Tongue (tissue), 2 donors: Measurements from ENCODE around the gene IL18BP. TPM values are rescaled to one million over a fixed set of nuclear protein-coding genes. Genes with fewer than 3 reads are reported as not detected.

ENCODE experiments used
- DNase-seq: peaks from one replicate; pipeline ENCODE4 v3.0.0-alpha.2; 2015
- total RNA-seq: library from RNA; depleted of rRNA; stranded (reverse); fragments of >200 nt; gene quantifications from one replicate; pipeline ENCODE4 v1.2.3, GENCODE V29; 2014

Gene IL18BP
- total RNA-seq: 4.8 TPM

DNA sequence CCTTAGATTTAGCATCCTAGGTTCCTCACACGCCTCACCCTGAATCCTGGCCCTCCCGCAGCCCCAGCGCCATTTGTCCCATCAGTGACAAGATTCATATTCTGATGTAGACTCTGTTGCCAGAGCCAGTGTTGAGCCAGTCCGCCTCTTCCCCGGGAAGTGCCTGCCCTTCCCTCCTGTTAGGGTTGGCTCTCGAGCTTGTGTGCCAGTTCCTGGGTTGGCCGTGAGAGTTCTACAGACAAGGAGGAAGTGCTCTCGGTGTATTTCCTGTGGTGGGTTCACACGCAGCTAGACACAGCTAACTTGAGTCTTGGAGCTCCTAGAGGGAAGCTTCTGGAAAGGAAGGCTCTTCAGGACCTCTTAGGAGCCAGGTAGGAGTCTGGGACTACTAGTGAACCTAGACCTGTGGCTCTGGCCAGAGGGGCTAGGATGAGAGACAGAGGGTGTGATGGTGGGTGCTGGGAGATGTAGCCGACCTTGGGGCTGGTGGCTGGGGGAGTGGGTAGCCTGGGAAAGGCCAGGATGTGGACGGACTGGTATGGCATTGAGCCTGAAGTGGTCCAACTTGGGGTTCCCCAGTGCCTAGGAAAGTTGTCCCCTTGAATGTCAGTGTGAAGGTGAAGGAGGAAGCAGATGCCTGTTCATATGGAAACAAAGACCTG is at the start of gene IL18BP:
TSS of gene IL18BP (plus strand) at position 261 of the 662 bp plus-strand sequence. CDS start 1,076 bp downstream, outside the sequence.
- no peak for DNase-seq

DNA sequence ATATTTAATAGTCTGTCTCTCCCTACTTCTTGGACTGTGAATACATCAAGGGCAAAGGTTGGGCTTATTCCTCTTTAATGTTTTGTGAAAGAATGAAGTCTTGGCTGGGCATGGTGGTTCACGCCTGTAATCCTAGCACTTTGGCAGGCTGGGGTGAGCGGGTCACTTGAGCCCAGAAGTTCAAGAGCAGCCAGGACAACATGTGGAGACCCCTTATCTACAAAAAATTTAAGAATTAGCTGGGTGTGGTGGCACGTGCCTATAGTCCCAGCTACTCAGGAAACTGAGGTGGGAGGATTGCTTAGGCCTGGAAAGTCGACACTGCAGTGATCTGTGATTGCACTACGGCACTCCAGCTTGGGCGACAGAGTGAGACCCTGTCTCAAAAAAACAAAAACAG is 49.7 kb upstream of the IL18BP start:
- no peak for DNase-seq

DNA sequence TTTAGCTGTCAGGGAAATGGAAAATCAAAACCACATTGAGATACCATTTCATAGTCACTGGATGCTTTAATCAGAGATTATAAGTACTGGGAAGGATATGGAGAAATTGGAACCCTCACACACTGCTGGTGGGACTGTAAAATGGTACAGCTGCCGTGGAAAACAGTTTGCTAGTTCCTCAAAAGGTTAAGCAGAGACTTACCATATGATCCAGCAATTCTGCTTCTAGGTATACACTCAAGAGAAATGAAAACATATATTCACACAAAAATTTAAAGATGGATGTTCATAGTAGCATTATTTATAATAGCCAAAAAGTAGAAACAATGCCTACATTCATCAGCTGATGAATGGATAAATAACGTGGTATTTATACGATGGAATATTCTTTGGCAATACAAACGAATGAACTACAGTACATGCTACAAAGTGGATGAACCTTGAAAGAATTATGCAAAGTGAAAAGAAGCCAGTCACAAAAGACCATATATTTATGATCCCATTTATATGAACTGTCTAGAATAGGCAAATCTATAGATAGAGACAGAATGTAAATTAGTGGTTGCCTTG is 46.9 kb upstream of the IL18BP start:
- DNase-seq: no peak

DNA sequence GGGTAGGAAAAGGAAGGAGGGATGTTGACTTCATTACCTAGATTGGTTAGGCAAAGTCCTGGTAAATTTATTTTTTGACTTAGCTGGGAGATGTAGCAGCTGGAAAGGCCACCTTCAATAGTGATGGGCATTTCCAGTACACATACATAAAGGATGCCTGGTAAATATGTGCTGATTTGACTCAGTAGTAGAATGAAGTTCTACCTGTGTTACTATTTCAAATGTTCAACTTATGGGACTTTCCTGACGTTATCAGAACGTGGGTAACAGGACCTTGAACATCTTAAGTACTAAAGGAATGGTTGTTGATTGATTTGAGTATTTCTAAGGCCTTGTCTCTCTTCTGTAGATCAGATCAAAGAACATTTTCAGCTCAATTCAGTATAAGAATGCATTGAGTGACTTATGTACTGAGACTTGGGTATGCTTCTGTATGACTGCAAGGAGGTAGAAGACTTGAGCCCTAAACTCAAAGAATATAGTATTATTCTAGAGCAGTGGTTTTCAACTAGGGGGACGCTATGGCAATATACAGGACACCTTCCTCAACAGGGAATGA is 42.7 kb upstream of the IL18BP start:
- no peak for DNase-seq

DNA sequence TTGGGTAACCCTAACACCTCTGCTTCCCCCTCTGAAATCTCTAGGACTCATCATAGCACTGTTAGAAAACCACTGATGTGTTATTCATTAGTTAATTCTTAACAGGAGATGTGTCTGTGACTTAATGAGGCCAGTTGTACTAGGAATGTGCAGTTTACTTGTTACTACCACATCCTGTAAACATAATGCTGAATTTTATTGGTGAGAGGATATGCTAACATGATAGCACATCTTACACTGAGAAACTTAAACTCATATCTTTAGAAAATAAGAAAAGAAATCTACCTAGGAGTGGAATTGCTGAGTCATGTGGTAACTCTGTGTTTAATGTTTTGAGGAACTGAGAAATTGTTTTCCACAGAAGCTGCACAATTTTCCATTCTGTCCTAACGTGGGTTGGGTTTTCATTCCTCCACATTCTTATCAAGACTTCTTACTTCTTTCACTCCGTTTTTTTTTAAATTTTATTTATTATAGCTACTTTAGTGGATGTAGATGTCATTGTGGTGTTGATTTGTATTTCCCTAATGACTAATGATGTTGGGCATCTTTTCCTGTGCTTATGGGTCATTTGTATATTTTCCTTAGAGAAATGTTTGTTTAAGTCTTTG is 36.2 kb upstream of the IL18BP start:
- DNase-seq: no peak

DNA sequence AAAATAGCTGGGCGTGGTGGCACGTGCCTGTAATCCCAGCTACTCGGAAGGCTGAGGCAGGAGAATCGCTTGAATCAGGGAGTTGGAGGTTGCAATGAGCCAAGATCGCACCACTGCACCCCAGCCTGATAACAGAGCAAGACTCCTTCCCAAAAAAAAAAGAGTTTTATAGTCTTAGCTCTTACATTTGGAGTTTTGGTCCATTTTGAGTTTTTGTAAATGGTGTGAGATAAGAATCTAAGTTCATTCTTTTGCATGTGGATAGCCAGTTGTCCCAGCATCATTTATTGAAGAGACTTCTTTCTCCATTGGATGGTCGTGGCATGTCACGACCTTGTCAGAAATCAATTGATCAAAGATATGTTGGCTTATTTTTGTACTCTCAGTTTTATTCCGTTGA is 35.2 kb upstream of the IL18BP start:
- no peak for DNase-seq

DNA sequence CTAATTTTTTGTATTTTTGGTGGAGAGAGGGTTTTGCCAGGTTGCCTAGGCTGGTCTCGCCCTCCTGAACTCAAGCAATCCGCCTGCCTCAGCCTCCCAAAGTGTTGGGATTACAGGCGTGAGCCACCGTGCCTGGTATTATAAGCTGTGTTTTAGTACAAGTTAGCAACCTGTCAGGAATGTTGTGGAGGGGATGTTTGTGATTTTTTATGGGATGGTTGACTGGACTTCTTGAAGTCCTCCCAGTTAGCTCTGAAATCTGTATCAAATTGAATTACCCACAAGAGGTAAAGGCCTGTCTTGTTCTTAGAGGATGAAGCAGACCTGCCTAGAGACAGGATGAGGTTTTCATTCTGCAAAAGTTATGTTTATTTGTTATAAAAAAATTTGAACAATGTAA is 34.1 kb upstream of the IL18BP start:
- no peak for DNase-seq

DNA sequence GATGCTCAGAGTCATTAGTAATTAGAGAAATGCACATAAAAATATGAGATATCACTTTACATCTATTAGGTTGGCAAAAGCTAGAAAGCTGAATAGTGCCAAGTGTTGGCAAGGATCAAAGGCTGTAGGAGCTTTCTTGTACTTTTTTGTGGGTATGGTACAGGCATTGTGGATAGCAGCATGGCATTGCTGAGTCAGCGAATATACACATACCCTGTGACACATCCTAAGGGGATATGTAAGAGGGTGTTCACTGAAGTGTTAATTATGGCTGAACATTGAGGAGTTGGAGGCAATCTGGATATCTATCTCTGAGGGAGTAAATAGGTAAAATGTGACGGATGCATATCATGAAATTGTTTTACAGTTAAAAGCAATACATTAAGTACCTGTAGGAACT is 27.0 kb upstream of the IL18BP start:
- DNase-seq: no peak

DNA sequence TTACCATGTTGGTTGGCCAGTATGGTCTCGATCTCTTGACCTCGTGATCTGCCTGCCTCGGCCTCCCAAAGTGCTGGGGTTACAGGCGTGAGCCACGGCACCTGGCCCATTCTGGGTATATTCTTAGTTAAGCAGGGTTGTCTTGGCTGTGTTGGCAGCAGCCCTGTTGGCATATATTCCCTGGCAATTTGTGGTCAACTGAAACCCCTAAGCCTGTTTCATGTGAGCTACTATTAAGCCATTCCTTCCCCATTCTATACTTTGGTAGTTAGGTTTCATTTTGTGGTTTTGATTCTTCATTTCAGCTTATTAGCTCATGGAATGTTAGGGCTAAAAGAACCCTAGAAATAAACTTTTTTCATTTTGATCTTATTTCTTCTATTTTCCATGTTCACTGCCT is 22.2 kb upstream of the IL18BP start:
- DNase-seq: no peak

DNA sequence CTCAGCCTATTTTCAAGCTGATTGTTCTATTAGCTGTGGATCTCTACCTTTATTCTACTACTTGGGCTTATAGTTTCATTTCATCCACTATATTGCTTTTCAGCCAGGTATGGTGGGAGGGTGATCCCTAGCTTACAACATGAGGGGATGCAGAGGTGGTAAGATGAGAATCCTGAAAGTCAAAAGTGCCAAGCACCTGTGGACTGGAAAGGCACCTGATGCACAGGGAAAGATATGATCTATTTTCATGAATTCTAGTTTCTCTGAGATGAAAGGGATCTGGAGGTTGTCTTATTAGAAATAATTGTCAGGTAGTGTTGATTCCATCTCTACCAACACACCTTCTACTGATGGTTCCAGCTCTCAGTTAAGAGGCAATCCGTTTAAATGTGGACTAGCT is 21.6 kb upstream of the IL18BP start:
- DNase-seq: no peak

DNA sequence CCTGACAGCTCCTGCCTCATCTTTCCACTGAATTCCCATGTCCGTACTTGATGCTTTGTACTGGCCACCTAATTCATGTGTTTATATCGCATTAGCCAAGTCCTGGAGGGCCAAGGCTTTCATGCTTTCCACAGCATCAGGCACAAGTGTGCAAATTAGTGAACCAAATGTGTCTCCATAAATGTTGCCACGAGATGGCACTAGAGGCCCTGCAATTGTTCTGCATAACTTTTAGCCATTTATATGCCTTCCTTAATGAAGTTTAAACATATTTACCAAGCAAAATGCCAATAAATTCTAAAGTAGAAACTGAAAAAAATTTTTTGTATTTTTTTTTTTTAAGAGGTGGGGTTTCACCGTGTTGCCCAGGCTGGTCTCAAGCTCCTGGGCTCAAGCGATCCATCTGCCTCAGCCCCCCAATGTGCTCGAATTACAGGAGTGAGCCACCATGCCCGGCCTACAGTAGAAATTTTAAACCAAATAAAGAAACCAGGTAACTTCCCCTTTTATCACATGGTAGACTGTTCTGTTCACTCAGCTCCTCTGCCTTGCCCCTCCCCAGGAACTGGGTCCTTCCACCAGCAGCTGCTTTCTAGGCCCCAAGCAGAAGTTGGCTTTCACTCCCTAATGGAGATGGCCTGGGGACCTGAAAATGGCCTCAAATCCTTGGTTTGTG is 20.8 kb upstream of the IL18BP start:
- peak; percentile 72 for DNase-seq

DNA sequence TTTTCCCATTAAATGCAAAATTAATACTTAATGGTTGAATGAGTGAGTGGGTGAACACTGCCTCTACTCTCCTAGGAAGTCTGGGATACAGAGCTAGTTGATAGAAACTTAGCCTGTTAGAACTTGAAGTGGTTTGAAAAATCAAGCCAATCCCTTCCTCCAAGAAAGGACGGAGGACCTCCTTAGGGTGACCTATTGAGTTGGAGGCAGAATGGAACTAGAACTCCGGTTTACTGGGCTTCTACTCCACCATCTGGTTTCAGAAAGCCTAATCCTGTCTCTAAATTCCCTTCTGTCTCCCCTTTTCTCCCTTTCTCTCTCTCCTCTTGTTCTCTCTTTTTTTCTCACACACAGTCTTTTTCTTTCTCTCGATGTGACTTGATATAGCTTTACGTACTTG is 19.6 kb upstream of the IL18BP start:
- no peak for DNase-seq

DNA sequence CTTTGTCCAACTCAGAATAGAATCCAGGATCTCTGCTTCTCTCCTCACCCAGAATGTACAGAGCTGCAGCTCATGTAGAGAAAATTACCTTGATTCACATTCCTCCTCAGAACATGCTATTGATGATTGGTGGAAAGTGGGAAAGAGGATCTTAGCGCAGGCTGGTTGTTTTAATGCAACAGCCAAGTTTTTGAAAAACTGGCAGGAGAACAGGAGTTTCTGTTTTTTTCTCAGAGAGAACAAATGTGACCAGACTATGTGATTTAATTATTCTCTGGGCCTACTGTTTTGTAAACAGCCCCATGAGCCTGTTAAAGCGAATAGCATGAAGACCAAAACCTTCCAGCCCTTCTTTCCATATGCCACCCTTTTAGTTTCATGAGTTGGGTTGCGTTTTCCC is 19.1 kb upstream of the IL18BP start:
- no peak for DNase-seq

DNA sequence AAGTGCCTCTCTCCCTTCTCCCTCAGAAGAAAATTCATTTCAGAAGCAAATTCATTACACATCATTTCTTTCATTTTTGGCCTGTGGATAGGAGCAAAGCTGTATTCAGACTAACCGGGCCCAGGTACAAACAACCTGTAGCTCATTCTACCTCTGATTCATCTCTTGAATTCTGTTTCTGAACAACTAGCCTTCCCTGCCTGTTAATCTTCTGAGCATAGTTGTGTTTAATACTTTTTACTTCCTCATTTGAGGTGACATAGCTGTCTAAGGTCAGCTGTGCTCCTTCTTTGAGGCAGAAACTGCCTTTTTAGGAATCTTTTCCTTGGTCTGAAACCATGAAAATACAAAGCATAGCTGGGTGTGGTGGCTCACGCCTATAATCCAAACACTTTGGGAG is 12.6 kb upstream of the IL18BP start:
- no peak for DNase-seq

DNA sequence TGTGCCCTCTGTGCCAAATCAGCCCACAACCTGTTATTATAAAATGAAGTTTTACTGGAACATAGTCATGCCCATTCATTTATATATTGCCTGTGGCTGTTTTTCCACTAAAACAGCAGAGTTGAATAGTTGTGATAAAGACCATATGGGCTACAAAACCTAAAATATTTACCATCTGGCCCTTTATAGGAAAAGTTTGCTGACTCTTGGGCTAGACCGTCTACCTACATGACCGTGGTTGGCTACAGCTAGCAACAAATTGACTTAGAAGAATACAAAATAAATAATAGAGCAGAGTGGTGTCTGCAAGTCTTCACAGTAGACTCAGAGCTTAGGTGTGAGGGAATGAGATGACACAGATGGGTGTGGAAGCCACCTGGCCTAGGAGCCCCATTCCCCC is 11.2 kb upstream of the IL18BP start:
- DNase-seq: no peak

DNA sequence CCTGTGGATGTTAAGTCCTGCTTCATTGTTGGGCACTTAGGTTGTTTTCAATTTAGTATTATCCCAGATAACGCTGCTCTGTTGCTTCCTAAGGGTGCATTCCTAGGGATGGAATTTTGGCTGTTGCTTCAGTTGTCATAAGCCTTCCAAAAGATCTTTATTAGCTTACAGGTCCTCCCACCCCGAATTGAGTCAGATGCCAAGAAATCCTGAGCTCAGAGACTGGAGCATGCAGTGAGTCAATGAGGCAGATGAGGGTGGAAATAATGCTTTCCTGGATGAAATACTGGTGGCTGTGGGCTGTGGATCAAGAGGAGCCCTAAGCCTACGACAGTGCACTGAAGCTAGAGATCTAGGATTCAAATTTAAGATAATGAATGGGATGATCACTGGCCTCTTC is 10.7 kb upstream of the IL18BP start:
- no peak for DNase-seq

DNA sequence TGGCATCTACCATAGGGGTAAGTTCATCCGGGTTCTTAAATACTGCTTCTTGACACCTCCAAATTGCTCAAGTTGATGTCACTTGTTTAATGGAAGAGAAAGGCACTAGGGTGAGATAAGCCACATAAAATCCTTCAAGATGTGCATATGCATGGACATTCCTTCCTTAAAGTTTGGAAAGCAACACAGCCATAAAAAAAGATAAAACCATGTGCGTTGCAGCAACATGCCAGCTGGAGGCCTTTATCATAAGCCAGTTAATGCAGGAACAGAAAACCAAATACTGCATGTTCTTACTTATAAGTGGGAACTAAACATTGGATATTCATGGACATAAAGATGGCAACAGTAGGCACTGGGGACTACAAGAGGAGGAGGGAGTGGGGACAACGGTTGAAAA is 8.0 kb upstream of the IL18BP start:
- no peak for DNase-seq

DNA sequence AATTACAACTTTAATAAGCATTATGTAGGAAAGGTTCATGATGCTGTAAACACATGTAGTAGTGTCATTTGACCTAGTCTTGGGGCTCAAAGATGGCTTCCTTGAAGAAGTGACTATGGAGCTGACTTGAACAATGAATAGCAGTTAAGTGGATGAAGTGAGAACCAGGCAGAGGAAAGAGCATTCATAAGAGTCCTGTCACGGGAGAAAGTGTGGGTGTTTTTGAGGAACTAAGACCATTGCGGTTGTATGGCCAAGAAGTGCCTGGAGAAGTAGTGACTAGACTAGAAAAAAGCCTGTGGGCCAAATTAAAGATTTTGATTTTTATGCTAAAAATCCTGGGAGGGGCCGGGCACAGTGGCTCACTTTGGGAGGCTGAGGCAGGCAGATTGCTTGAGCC is 7.2 kb upstream of the IL18BP start:
- no peak for DNase-seq

DNA sequence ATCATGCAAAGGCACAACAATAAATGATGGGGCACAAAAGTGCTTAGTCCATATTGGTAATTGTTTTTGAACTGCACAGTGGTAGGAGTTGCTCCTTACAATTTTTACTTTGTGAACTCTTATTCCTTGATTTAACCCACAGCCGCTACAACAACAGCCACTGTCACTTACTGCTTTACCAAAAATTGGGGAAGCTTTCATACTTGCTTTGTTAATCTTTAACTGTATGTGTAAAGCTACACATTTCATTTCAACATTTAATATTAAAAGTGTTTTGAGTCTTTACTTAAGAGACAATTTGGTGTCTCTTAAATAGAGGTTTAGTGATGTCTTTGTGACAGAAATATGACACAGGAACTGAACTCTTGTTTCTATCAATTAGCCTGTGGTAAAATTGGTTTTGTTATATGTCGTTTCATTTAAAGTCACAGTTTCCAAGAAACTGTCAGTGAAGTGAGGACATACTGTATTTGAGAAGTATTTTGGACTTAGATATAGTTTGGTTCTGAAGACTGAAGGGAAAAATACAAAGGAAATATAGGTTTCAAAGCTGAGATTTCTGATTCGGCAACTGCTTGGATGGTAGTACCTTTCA is 6.5 kb upstream of the IL18BP start:
- no peak for DNase-seq

DNA sequence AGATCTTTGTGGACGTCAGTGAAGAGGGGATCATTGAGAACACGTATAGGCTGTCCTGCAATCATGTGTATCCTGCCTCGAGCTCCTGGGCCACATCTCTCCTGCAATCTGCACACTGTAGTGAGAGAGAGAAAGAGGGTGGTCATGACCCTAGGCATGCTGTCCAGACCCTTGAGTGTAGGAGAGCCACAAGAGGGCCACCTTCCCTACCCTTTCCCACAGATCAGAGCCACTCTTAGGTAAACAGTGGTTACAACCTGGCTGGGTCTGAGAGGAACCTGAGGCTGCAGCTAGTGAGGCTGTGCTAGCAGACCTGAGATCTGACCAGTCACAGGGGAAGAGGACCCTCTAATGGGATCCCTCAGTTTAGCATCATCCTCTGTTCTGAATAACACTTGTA is 3.9 kb upstream of the IL18BP start:
- DNase-seq: no peak

DNA sequence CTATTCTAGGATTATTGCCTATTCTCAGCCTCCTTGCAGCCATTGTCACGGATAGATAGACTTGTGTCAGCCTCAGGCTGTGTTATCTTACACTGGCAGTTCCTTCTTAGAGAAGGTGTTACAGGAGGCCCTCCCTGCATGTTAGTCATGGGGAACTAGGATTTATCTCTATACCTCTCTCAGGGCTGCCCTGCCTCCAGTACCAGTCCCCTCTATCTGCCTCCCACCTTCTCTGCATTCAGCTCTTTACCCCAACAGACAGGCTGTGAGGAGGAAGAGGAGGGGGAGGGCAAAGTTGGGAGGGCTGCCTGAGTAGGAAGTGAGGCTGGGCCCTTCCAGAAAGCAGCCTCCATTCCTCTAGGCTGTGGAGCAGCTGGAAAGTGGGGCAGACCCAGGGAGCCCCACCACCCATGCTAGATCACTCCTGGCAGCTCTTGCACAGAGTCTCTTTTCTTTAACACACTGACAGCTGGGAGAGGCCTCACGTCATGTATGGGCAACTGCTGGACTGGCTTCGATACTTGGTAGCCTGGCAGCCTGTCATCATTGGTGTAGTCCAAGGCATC is 2.9 kb upstream of the IL18BP start:
- DNase-seq: peak; percentile 50

DNA sequence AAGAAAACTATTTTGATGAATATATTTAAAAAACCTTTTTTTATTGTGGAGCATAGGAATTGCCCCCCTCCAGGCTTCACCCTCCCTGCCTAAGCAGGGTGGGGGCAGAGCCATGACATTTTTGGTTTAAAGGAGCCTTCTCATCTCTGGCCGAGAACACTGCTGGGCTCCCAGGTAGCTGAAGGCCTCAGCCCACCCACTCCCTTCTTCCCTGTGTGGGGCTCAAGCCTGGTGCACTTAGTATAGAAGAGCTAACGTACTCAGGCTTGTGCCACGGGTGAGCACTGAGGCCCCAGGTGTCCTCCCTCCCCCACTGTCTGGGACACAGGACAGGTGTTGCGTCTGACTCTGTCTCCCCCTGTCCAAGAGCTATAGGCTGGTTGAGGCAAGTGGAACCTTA is 2.2 kb upstream of the IL18BP start:
- no peak for DNase-seq

DNA sequence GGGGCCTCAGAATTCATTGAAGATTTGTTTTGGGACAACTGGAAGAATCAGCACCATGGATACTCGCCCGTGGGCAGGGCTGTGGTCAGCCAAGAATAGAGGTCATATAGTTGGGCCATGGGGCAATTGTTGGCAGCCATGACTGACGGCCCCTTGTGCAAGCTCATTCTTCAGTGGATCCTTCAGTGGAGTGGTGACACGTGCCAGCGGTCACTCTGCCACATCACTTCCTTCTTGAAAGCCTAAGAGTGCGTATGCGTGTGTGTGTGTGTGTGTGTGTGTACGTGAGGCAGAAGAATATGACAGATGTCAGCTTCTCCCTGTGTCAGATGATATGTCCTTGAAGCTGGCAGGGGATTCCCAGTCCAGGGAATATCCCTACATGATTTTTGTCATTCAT is 1.8 kb upstream of the IL18BP start:
- peak; percentile 53 for DNase-seq
